Measurements from ENCODE around the gene XPNPEP3. TPM values are rescaled to one million over a fixed set of nuclear protein-coding genes. Genes with fewer than 3 reads are reported as not detected.

XPNPEP3 gene
- total RNA-seq, 6 experiments from 2014 or later = 9.2 to 33.7 (median 18.5) TPM

DNA sequence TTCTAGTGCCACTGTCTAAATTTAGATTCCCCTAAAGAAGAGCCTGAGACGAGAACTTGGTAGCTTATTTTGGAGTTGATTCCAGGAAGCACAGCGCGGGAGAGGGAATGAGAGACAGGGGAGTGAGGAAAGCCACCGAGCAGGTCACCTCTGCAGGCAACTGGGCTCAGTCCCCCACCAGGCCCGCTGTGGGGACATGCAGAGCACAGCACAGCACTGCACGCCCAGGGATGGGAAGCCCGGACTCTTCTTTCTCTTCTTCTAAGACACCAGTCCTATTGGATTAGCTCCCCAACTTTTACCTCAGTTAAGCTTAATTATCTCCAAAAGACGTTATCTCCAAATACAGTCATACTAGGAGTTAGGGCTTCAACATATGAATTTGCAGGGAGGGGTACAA is 122.9 kb downstream of the XPNPEP3 start:
- no peaks in the 10 kb centered on the region for H3K9me3 ChIP-seq
- no peaks in the 10 kb centered on the region for H3K27me3 ChIP-seq
- DNase-seq = no peak
- TF ChIP-seq POLR2A (IDR thresholded peaks at IDR 0.05) = no peak
- TF ChIP-seq, protein P1, sequence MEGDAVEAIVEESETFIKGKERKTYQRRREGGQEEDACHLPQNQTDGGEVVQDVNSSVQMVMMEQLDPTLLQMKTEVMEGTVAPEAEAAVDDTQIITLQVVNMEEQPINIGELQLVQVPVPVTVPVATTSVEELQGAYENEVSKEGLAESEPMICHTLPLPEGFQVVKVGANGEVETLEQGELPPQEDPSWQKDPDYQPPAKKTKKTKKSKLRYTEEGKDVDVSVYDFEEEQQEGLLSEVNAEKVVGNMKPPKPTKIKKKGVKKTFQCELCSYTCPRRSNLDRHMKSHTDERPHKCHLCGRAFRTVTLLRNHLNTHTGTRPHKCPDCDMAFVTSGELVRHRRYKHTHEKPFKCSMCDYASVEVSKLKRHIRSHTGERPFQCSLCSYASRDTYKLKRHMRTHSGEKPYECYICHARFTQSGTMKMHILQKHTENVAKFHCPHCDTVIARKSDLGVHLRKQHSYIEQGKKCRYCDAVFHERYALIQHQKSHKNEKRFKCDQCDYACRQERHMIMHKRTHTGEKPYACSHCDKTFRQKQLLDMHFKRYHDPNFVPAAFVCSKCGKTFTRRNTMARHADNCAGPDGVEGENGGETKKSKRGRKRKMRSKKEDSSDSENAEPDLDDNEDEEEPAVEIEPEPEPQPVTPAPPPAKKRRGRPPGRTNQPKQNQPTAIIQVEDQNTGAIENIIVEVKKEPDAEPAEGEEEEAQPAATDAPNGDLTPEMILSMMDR (IDR thresholded peaks at IDR 0.05) = no peak
- H3K36me3 ChIP-seq = no peaks in the 10 kb centered on the region
- no peak overlapping the region for H3K4me3 ChIP-seq
- 83% methylated on average over 5 of the region's 8 CpGs for WGBS (ENCODE audit: insufficient coverage, low coverage, low lambda C conversion rate, missing lambda C conversion rate)
- intact Hi-C loops (cut with DNase I) = no loop called here
- no peak for ATAC-seq
- H3K4me1 ChIP-seq = no peaks in the 10 kb centered on the region
- H3K27ac ChIP-seq = no peak overlapping the region

Small RNA genes lying within 50 kb of the gene (microRNA-seq; reads per million reads assigned to microRNA genes)
- gene MIR4766 = 0 to 1.3 reads per million in 2 donors

Small RNA genes lying within 50 kb of the gene (small RNA-seq; reads per million reads assigned to genes)
- 0 reads per million in 2 experiments for gene MIR4766
- 0 reads per million in 2 experiments for gene RF00017
- gene RNU6-379P = 0 reads per million in 2 experiments

Other genes starting within 250 kb of the XPNPEP3 start
- 10 to 100 TPM in 5 of 6 experiments, 1 to 10 TPM in 1; 9.3 to 20.6 (median 16.3) TPM for gene MRTFA, start 220.4 kb upstream of the XPNPEP3 start, total RNA-seq
- 1 to 10 TPM; 1.1 to 3.7 (median 1.9) TPM for gene MCHR1, start 177.7 kb upstream of the XPNPEP3 start, total RNA-seq
- 10 to 100 TPM; 10.9 to 15.5 (median 13.0) TPM for gene SLC25A17, start 37.8 kb upstream of the XPNPEP3 start, total RNA-seq
- gene ST13, start 509 bp upstream of the XPNPEP3 start, total RNA-seq = 100 to 1,000 TPM in 4 of 6 experiments, 10 to 100 TPM in 2; 70.3 to 262 (median 143) TPM
- not detected for gene DNAJB7, start 5.0 kb downstream of the XPNPEP3 start, total RNA-seq
- 10 to 100 TPM; 14.2 to 24.3 (median 17.4) TPM for gene RBX1, start 94.2 kb downstream of the XPNPEP3 start, total RNA-seq
- gene EP300, start 235.4 kb downstream of the XPNPEP3 start, total RNA-seq = 100 to 1,000 TPM in 1 of 6 experiments, 10 to 100 TPM in 5; 23.1 to 121 (median 31.3) TPM